H1 (cell line): ENCODE measurements around the gene HMGN3. TPM values are rescaled to one million over a fixed set of nuclear protein-coding genes. Genes with fewer than 3 reads are reported as not detected.

Experiments
- CTCF ChIA-PET: fragments of 300-600 bp; sonication (Branson Sonifier 250); formaldehyde crosslinking; loops from one replicate; lab custom pipeline; 2021; ENCODE audit not compliant: partially characterized antibody; lab: Charles Lee
- POLR2A ChIA-PET: fragments of 300-600 bp; sonication (Branson Sonifier 250); formaldehyde crosslinking; loops from one replicate; lab custom pipeline; 2021; ENCODE audit warnings: inconsistent platforms; ENCODE audit not compliant: partially characterized antibody; lab: Charles Lee
- DNase-seq, 2 experiments: peaks; one replicate each; pipeline versions ENCODE4 v3.0.0 to v3.0.0-alpha.2; 2010 to 2022; ENCODE audit warnings: low spot score in 2 of 2, low read depth in 1 of 2, mixed read lengths in 1 of 2
- FAIRE-seq: peaks from 2 replicates; lab custom pipeline; 2011; peaks lifted over from hg19 to GRCh38; lab: Jason Lieb, UNC
- H2AFZ ChIP-seq: 2 replicates; pipeline ENCODE4 v1.8.1; 2012; ENCODE audit warnings: low read length, inconsistent platforms
- H2AK5ac ChIP-seq: 2 replicates; pipeline ENCODE4 v1.6.1; 2013; ENCODE audit warnings: low read depth, low read length
- H2BK120ac ChIP-seq: replicated peaks from 2 replicates; pipeline ENCODE3; 2013; ENCODE audit warnings: low read depth, low read length, inconsistent platforms
- H2BK12ac ChIP-seq: 2 replicates; pipeline ENCODE4 v1.6.1; 2013; ENCODE audit warnings: low read depth, low read length
- H2BK15ac ChIP-seq: 2 replicates; pipeline ENCODE4 v1.6.1; 2013; ENCODE audit warnings: low read length
- H2BK20ac ChIP-seq: 2 replicates; pipeline ENCODE4 v1.6.1; 2013; ENCODE audit warnings: low read length
- H2BK5ac ChIP-seq: 2 replicates; pipeline ENCODE4 v1.6.1; 2013; ENCODE audit warnings: low read depth, low read length
- H3K14ac ChIP-seq: 2 replicates; pipeline ENCODE4 v1.6.1; 2013; ENCODE audit warnings: inconsistent platforms; ENCODE audit not compliant: insufficient read length
- H3K18ac ChIP-seq: 2 replicates; pipeline ENCODE4 v1.6.1; 2013; ENCODE audit warnings: low read length; ENCODE audit errors: extremely low read depth
- H3K23ac ChIP-seq: 2 replicates; pipeline ENCODE4 v1.6.1; 2013; ENCODE audit warnings: inconsistent platforms; ENCODE audit not compliant: insufficient read length
- H3K23me2 ChIP-seq: 2 replicates; pipeline ENCODE4 v1.6.1; 2013; ENCODE audit warnings: low read depth, low read length
- H3K27ac ChIP-seq: 2 replicates; pipeline ENCODE4 v1.6.1; 2011; ENCODE audit warnings: low read depth, low read length, inconsistent platforms
- H3K27me3 ChIP-seq, 4 experiments: replicated peaks in 1 of 4; 1 replicate in 1 of 4; 2 replicates in 3 of 4; pipeline versions ENCODE4 v1.6.1 to v1.8.1; 2011 to 2013; ENCODE audit warnings: low read length in 3 of 4, mild to moderate bottlenecking in 3 of 4, inconsistent platforms in 2 of 4, mixed read lengths in 2 of 4, moderate library complexity in 1 of 4; ENCODE audit not compliant: control insufficient read depth in 3 of 4, insufficient read depth in 3 of 4; ENCODE audit errors: extremely low read depth in 1 of 4
- H3K36me3 ChIP-seq, 4 experiments: 2 replicates each; pipeline versions ENCODE4 v1.6.1 to v1.8.1; 2011 to 2013; ENCODE audit warnings: mild to moderate bottlenecking in 4 of 4, low read length in 3 of 4, moderate library complexity in 2 of 4, control low read depth in 1 of 4, inconsistent platforms in 1 of 4; ENCODE audit not compliant: insufficient read depth in 4 of 4, control insufficient read depth in 2 of 4
- H3K4ac ChIP-seq: replicated peaks from 2 replicates; pipeline ENCODE3; 2013; ENCODE audit warnings: low read length, low read depth, mixed read lengths, inconsistent platforms; ENCODE audit not compliant: insufficient read length
- H3K4me1 ChIP-seq, 4 experiments: replicated peaks in 1 of 4; 1 replicate in 1 of 4; 2 replicates in 3 of 4; pipeline versions ENCODE4 v1.6.1 to v1.8.1; 2011 to 2013; ENCODE audit warnings: low read length in 3 of 4, inconsistent platforms in 2 of 4, mixed read lengths in 1 of 4; ENCODE audit not compliant: insufficient read depth in 4 of 4, control insufficient read depth in 3 of 4
- H3K4me2 ChIP-seq, 2 experiments: 2 replicates each; pipeline versions ENCODE4 v1.6.1 to v1.8.1; 2011 to 2013; ENCODE audit warnings: low read depth in 2 of 2, low read length in 2 of 2, control low read depth in 1 of 2, inconsistent platforms in 1 of 2, mild to moderate bottlenecking in 1 of 2; ENCODE audit not compliant: insufficient read depth in 1 of 2
- H3K4me3 ChIP-seq, 4 experiments: fragments of 200-600, 300-600 bp in 1 of 4; sonication (generic), shearing (Covaris generic), sonication (Bioruptor Twin) in 1 of 4; 2 replicates each; pipeline versions ENCODE4 v1.5.1 to v1.8.1; 2011 to 2016; ENCODE audit warnings: low read length in 4 of 4, low read depth in 3 of 4, control low read depth in 2 of 4, inconsistent platforms in 2 of 4, mild to moderate bottlenecking in 2 of 4, mixed read lengths in 1 of 4, moderate library complexity in 1 of 4; ENCODE audit not compliant: insufficient read depth in 2 of 4; ENCODE audit errors: extremely low read depth in 1 of 4
- H3K56ac ChIP-seq: replicated peaks from 2 replicates; pipeline ENCODE3; 2013; ENCODE audit warnings: low read depth, mild to moderate bottlenecking, mixed read lengths, low read length, inconsistent platforms; ENCODE audit not compliant: insufficient read length
- H3K79me1 ChIP-seq: 2 replicates; pipeline ENCODE4 v1.6.1; 2013; ENCODE audit warnings: low read depth, low read length, control low read depth
- H3K79me2 ChIP-seq, 2 experiments: 2 replicates each; pipeline versions ENCODE4 v1.6.1 to v1.8.1; 2012 to 2013; ENCODE audit warnings: low read length in 2 of 2, mild to moderate bottlenecking in 2 of 2, inconsistent platforms in 1 of 2; ENCODE audit not compliant: insufficient read depth in 2 of 2, control insufficient read depth in 1 of 2
- H3K9ac ChIP-seq, 4 experiments: replicated peaks in 1 of 4; 1 replicate in 1 of 4; 2 replicates in 3 of 4; pipeline versions ENCODE4 v1.6.1 to v1.8.1; 2011 to 2013; ENCODE audit warnings: low read depth in 3 of 4, low read length in 3 of 4, control low read depth in 2 of 4, mild to moderate bottlenecking in 2 of 4, moderate library complexity in 2 of 4, inconsistent platforms in 1 of 4; ENCODE audit errors: extremely low read depth in 1 of 4
- H3K9me3 ChIP-seq, 2 experiments: 2 replicates each; pipeline versions ENCODE4 v1.6.1 to v1.8.1; 2012 to 2013; ENCODE audit warnings: mild to moderate bottlenecking in 2 of 2, moderate library complexity in 2 of 2, control low read depth in 1 of 2, inconsistent platforms in 1 of 2, low read depth in 1 of 2, low read length in 1 of 2, mixed read lengths in 1 of 2; ENCODE audit not compliant: insufficient read depth in 2 of 2
- H4K20me1 ChIP-seq, 2 experiments: replicated peaks in 1 of 2; 2 replicates each; pipeline versions ENCODE3 to v1.8.1; 2011 to 2013; ENCODE audit warnings: inconsistent platforms in 2 of 2, low read length in 2 of 2, mild to moderate bottlenecking in 1 of 2; ENCODE audit not compliant: insufficient read depth in 2 of 2, control insufficient read depth in 1 of 2
- H4K5ac ChIP-seq: 2 replicates; pipeline ENCODE4 v1.6.1; 2013; ENCODE audit warnings: low read length, low read depth, mixed read lengths, inconsistent platforms; ENCODE audit not compliant: insufficient read length
- H4K8ac ChIP-seq: 2 replicates; pipeline ENCODE4 v1.8.0; 2013; ENCODE audit warnings: mild to moderate bottlenecking, moderate library complexity, low read length, inconsistent platforms; ENCODE audit not compliant: insufficient read depth; ENCODE audit errors: extremely low read depth
- H4K91ac ChIP-seq: replicated peaks from 2 replicates; pipeline ENCODE3; 2013; ENCODE audit warnings: low read length, mixed read lengths, inconsistent platforms; ENCODE audit not compliant: insufficient read length
- POLR2AphosphoS5 ChIP-seq: IDR thresholded peaks from 2 replicates; pipeline ENCODE4 v1.6.1; 2011; ENCODE audit warnings: low read depth, low read length
- WGBS, 2 experiments: shearing (Covaris generic) in 1 of 2; methylation state at CpG; one replicate each; pipeline versions ENCODE4 v1.1.6 to v1.1.7; 2013 to 2015; ENCODE audit warnings: low lambda C conversion rate in 2 of 2, mixed read lengths in 2 of 2, inconsistent platforms in 1 of 2, low coverage in 1 of 2, missing lambda C conversion rate in 1 of 2; ENCODE audit not compliant: insufficient replicate concordance in 2 of 2, insufficient coverage in 1 of 2, insufficient read length in 1 of 2; ENCODE audit errors: extremely low coverage in 1 of 2, missing lambda C conversion rate in 1 of 2; 5-methylcytosine and 5-hydroxymethylcytosine counted together
- polyA plus RNA-seq, 7 experiments: library from polyadenylated mRNA; depleted of rRNA in 3 of 7; stranded (reverse) in 5 of 7; unstranded in 2 of 7; fragments of >200 nt in 5 of 7; fragments of 200-250 nt in 2 of 7; gene quantifications; 1 replicate in 5 of 7; 2 replicates in 1 of 7; 4 replicates in 1 of 7; pipeline versions ENCODE4 v1.2.1 to v1.2.3, GENCODE V29; 2011 to 2013; ENCODE audit warnings: missing spikeins in 2 of 7, mixed read lengths in 2 of 7
- total RNA-seq: library from RNA; stranded (reverse); fragmentation: NEBNext Ultra II Directional; extraction: Animal tissue kit (Norgen Biotek cat#: 25700); gene quantifications from 2 replicates; pipeline ENCODE4 v1.2.1, GENCODE V29; 2021

HMGN3 gene
- total and polyA plus RNA-seq, 2 of the 8 experiments (the other 6 are each of a cell fraction or from before 2014, with no cell fraction given), result 84.4 to 167 TPM

DNA sequence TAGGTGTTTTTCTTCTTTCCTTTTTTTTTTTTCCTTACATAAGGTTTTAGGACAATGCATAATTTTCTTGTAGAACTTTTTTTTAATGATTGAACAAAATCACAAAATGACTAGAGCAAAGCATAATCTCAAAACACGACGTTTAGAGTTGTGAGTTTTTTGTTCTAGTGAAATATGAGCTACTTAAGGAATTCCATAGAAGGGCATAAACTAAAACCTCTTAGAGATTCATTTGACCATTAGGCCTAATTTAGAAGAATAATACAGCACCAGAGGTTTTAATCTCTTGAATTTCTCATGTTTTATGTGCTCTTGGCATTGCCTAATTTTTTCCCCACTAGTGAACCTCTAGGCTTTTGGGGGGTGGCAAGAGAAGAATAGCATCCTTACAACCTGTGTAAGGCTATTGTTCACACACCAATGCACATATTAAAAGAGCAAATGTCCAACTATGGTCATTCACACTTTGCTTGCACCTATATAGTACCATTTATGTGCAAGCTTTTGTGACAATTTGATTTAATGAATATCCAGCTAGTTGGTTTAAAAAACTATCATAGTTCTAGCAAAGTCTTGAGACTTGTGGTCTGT is 44.6 kb downstream of the HMGN3 start:
- Histone ChIP-seq H3K79me1 (no peaks in the 10 kb centered on the region), H2BK120ac (no peak overlapping the region), H3K4me2 (no peak overlapping the region), H3K9ac (no peak overlapping the region), H3K18ac (no peak overlapping the region), H2BK5ac (no peak overlapping the region), H3K4ac (no peak overlapping the region), H2BK12ac (no peak overlapping the region), H3K56ac (no peak overlapping the region), H3K27me3 (peaks cover 0 to 2% (median 0%) of the 10 kb centered on the region in 4 experiments; a peak in 1 of 7 replicates), H3K79me2 (no peaks in the 10 kb centered on the region), H2AFZ (no peak overlapping the region), H3K23ac (no peak overlapping the region), H3K27ac (no peak overlapping the region), H4K8ac (no peak overlapping the region), H2AK5ac (no peak overlapping the region), H3K4me1 (no peaks in the 10 kb centered on the region), H4K91ac (no peak overlapping the region), H2BK20ac (no peak overlapping the region), H3K4me3 (no peak overlapping the region), H3K23me2 (no peaks in the 10 kb centered on the region), H4K5ac (no peak overlapping the region), H3K14ac (no peak overlapping the region), H3K36me3 (peaks cover 0 to 13% (median 3%) of the 10 kb centered on the region in 4 experiments; a peak in 2 of 8 replicates), H4K20me1 (no peaks in the 10 kb centered on the region), H2BK15ac (no peak overlapping the region), H3K9me3 (peaks cover 10 to 14% of the 10 kb centered on the region in 2 experiments)
- no peak for DNase-seq
- ChIA-PET POLR2A (interaction anchor here (1.0 to 1.5 kb wide), 2 partner anchors 21 to 112 kb away, joined by 4 to 6 read pairs; partner anchors contain the start of gene PHIP), CTCF (interaction anchor here (0.8 kb wide), 1 partner anchor 98 kb away, joined by 3 read pairs; no protein-coding TSS in a partner anchor)
- 89% methylated on average over 2 of the region's 2 CpGs; no CpG with 5 or more reads in 1 of the 2 experiments for WGBS, 2 experiments
- no peak for FAIRE-seq
- TF ChIP-seq POLR2AphosphoS5, result no peak
